DMS153 (cell line): ENCODE data around the gene FAM174C.

Experiments used
- DNase-seq: peaks from one replicate; lab custom pipeline; 2025; lab: John Stamatoyannopoulos, UW

The FAM174C gene

GRCh38 chr19:1250437-1251260, 24.7 kb upstream of the FAM174C start:
- DNase-seq = no peak

DNA sequence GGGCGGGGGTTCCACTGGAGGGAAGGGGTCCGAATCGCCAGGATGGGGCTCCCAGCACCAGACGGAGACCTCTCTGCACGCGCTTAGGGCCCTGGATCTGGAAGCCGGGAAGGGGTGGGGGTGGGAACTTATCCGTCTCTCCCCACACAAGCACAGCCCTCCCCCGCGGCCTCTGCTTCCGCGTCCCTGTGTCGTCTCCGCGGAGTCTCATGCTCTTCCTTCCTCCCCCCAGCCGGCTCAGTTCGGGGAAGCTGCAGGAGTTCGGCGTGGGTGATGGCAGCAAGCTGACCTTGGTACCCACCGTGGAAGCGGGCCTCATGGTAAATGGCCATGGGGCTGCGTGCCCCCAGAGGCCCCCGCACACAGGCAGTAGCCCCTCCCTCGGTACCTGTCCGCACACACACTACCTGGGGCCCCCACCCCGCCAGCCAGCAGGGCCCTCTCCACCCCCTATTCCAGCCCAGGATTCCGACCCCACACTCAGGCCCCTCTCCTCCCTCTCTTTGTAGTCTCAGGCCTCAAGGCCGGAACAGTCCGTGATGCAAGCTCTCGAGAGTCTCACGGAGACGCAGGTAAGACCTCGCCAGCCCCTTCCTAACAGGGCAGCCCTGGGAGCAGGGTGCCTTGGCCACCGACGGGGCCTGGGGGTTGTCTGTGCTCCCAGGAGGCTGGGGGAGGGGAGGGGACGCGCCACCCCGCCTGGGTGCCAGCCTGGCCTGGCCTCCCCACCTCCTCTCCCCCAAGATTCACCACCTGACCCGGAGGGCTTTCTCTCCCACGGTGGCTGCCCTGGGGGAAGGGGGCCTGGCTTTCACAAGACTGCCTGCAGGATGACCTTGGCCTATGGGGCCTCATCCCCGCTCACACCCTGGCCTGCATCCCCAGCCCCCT, 23.8 kb upstream of the FAM174C start:
- DNase-seq = no peak

DNA sequence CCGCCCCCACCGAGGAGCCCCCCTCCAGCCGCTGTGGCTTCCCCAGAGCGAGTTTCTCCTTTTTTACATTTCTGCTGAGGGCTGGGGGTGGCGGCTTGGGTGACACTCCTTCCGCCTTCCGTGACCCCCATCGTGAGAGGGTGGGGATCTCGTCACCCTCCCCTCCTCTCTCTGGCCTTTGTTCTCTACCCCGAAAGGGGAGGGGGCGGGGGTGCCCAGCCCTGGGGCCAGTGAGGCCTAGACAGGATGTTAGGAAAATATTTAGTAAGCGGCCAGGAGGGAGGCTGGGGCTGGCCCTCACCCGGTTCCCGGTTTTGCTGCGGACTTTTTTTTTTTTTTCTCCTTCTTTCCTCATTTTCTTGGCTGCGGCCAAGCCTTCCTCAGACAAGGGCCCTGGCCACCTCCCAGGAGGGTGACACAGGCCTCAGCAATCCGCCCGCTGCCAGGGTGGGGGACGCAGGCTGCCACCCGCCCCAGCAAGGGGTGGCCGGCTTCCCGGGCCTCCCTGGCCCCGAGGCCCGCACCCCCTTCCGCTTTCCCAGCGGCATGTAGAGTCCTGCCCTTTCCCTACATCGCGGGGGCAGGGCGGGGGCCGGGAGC, 23.0 kb upstream of the FAM174C start:
- DNase-seq = no peak

DNA sequence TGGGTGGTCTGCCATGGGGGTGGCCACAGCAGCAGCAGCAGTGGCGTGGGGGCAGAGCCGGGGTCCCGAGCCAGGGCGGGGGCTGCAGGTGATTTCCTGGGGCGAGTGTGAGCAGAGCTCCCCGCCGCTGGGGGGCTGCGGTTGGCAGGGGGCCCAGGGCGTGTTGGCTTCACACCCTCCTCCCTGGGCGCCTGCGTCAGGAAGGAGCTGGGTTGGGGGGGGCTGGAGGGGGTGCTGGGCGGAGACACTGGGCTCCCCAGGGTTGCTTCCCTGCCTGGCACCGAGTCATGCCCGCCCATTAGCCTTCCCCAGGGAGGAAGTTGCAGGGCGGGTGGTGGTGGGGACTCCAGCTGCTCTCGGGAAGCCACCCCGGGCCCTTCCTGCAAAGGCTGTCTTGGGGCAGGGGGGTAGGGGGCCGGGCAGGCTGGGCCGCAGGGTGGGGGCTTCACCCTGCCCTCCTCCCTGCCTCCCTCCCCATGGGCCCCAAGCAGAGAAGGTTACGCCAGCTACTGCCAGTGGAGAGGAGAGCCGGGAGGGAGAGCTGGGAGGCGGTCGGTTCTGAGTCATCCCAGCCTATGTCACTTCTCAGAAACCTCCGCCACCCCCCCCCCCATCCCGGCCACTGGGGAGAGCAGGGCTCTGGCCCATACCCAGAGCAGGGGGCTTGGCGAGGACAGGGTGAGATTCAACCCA, 22.4 kb upstream of the FAM174C start:
- peak; percentile 67 for DNase-seq

DNA sequence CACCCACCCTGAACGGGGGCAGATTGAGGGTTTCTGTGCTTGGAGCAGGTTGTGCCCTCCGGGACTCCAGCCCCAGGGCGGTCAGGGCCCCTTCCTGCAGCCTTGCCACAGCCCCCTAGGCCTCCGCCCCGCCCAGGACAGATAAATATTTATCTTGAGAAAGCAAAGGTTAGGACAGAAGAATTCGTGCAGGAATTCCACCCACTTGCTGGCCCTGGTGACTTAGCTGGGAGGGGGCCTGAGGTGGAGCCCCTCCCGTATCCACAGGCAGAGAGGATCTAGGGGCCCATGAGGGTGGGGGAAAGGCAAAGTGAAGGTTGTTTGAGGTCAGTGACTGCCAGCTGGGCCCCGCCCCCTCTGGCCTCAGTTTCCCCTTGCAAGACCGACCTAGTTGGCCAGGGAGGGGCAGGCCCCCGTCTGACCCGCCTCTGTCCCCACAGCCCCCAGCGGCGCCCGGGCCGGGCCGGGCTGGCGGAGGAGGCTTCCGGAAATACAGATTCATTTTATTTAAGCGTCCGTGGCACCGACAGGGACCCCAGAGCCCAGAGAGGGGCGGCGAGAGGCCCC, 21.7 kb upstream of the FAM174C start:
- no peak for DNase-seq

GRCh38 chr19:1254081-1254527, 21.2 kb upstream of the FAM174C start:
- no peak for DNase-seq

GRCh38 chr19:1254530-1255185, 20.7 kb upstream of the FAM174C start:
- no peak for DNase-seq

GRCh38 chr19:1255186-1256161, 19.9 kb upstream of the FAM174C start:
- DNase-seq = no peak

GRCh38 chr19:1256646-1257474, 18.5 kb upstream of the FAM174C start:
- no peak for DNase-seq

DNA sequence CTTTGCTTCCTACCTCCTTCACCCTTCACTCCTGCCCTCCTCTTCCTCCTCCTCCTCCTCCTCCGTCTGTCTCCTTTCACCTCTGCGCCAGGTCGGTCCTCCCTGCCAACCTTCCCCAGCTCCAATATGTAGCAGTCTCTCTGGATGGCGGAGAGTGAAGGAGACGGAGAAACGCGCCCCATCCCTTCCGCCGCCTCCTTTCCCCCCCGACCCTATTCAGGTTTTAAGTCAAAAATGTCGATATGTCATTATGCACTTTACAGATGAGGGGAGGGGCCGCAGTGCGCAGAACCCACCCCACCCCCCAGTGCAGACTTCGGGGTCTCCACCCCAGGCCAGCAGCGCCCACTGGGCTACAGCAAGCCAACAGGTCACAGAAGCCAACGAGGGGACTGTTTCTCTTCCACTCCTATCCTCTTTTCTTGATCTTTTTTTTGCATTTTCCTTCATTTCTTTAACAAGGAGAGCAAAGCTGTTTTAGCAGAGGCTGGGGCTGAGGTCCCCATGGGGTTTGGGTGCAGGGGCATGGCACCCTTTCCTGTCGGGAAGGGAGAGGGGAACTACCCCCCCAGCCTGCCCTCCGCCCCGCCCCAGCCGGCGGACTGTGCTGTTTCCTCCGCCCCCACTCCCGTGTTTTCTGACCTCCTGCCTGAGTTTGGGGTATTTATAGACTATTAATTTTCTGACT, 17.7 kb upstream of the FAM174C start:
- no peak for DNase-seq

GRCh38 chr19:1258163-1258492, 17.2 kb upstream of the FAM174C start:
- no peak for DNase-seq

DNA sequence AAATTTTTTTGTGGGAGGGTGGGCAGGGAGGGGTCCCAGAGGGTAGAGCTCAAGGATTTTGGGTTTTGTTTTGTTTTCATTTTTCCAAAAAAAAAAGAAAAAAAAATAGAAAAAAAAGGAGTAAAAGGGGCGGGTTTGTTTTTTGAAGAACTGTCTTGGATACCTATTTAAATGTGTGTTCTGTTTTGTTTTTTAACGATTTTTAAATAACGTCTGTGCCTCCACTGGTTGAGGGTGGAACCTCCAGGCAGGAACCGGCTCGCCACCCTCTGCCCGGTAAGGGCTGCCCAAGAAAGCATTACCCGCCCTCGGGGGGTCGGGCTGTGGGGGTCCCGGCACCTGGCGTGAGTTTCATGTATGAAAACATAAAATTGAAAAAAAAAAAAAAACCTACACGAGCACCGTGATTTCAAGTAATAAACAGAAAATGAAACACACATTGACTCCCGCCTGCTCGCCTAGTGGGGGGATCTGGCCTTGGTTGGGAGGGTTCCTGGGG, 16.6 kb upstream of the FAM174C start:
- DNase-seq = no peak

DNA sequence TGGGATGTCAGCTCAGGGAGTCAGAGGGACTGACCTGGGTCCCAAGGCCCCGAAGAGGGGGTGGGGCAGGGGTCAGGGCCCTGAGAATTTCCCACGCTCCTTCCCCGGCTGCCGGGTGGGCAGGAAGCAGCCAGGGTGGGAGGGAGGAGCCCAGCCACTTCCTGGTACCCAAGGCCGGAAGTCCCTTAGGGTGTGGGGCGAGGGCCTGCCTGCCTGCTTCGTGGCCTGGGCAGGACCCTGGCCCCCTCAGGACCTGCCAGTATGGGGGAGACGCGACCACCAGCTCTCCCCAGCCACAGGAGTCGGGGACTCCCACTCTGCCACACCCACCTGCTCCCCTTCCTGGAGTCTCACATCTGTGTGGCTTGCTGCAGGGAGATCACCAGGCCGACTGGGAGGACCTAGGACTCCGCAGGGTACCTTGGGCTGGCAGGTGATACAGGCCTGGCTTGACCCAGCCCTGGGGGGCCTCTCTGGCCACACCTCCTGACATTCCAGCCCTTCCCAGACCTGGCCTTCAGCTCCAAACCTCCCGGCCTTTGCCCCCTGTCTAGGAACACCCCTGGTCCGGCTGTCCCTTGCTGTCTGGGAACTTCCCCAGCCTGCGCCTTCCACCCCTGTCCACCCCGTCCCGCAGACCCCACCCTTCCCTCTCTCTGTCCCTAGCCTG, 16.0 kb upstream of the FAM174C start:
- DNase-seq = no peak

DNA sequence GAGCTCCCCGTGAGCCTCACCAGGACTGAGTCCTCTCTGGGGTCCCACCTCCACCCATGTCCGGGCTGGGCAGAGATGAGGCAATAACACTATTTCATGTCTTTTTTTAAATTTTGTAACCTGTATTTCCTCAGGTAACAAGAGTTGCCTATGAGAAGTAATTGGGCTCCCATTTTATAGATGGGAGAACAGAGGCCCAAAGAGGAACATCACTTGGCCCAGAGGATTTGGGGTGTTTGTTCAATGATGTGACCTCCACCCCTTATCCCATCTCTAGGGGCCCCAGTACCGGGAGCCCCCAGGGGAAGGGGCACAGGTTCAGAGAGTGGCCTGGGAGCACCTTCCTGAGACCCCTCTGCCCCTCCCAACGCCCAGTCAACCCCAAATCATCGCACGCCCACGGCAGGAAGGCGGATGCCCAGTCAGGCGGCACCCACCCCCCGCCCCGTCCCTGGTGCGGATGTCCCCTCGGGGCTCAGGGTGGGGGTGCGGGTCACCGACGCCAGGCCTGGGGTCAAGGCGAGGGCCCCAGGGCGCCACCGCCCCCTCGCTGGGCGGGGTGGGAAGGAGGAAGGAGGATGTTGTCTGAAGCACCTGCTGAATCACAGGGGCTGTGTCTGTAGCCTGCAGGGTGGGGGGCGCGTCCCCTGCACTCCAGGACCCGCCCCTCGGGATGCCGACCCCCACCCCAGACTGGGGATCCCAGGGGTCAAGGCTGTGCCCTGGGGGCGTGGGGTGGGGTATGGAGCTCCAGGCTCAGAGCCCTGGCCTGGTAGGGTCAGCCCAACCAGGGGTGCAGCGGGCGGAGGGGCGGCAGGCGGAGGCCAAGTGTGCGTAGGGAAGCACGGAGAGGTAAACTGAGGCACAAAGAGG, 15.2 kb upstream of the FAM174C start:
- DNase-seq = no peak

- DNase-seq = peak; percentile 71
Measured at GRCh38 chr19:1260749-1261537, 14.4 kb upstream of the FAM174C start.

GRCh38 chr19:1261538-1261797, 13.9 kb upstream of the FAM174C start:
- DNase-seq = no peak
